K562 (cell line): ENCODE results near the gene BRD7.
A peak's percentile ranks its signal among the peaks of the same experiment; 100 is the strongest.

ENCODE experiments used
- ATF3 ChIP-seq, 2 experiments: fragments of 450-650 bp in 1 of 2; sonication (generic) in 1 of 2; formaldehyde crosslinking in 1 of 2; IDR thresholded peaks in 1 of 2; conservative IDR thresholded peaks in 1 of 2; 2 replicates each; pipeline versions ENCODE4 v1.6.1 to v1.8.1; 2016 to 2023; ENCODE audit warnings: mild to moderate bottlenecking in 2 of 2, moderate library complexity in 2 of 2, inconsistent platforms in 1 of 2, missing genetic modification reagents in 1 of 2
- CEBPZ ChIP-seq: fragments of 150-350 bp; IDR thresholded peaks from 2 replicates; pipeline ENCODE4 v1.6.1; 2014; ENCODE audit warnings: low read depth, mild to moderate bottlenecking, low read length, borderline replicate concordance
- CHD2 ChIP-seq: IDR thresholded peaks from 2 replicates; pipeline ENCODE4 v1.6.1; 2011; ENCODE audit warnings: low read depth, low read length
- CTCF ChIP-seq, 3 experiments: IDR thresholded peaks in 2 of 3; conservative IDR thresholded peaks in 1 of 3; 2 replicates each; pipeline ENCODE4 v1.5.1; 2011 to 2012; ENCODE audit warnings: low read length in 3 of 3, mild to moderate bottlenecking in 3 of 3, control low read depth in 2 of 3, improper control_type of control experiment in 1 of 3, inconsistent platforms in 1 of 3, low read depth in 1 of 3, mixed read lengths in 1 of 3, moderate library complexity in 1 of 3; ENCODE audit not compliant: insufficient read depth in 2 of 3
- EZH2 ChIP-seq: IDR thresholded peaks from 2 replicates; pipeline ENCODE4 v1.6.1; 2012; ENCODE audit warnings: low read depth, mild to moderate bottlenecking, inconsistent platforms, low read length, borderline replicate concordance
- FIP1L1 ChIP-seq: fragments of 200-400 bp; formaldehyde crosslinking; IDR thresholded peaks from 2 replicates; pipeline ENCODE4 v1.6.1; 2018; ENCODE audit warnings: mild to moderate bottlenecking, low read depth, low read length; ENCODE audit not compliant: poor library complexity, severe bottlenecking
- GATA2 ChIP-seq: sonication (generic); formaldehyde crosslinking; IDR thresholded peaks from 2 replicates; pipeline ENCODE4 v1.4.0; 2020; ENCODE audit warnings: mild to moderate bottlenecking, missing genetic modification reagents
- HDAC2 ChIP-seq: fragments of 450-650 bp; IDR thresholded peaks from 2 replicates; pipeline ENCODE4 v1.6.1; 2016; ENCODE audit warnings: mild to moderate bottlenecking
- POLR2A ChIP-seq: fragments of 450-650 bp; conservative IDR thresholded peaks from 2 replicates; pipeline ENCODE4 v1.6.1; 2016
- POLR2AphosphoS2 ChIP-seq: IDR thresholded peaks from 2 replicates; pipeline ENCODE4 v1.6.1; 2012; ENCODE audit warnings: low read length, improper control_type of control experiment
- POLR2AphosphoS5 ChIP-seq: IDR thresholded peaks from 2 replicates; pipeline ENCODE4 v1.6.1; 2011; ENCODE audit warnings: mild to moderate bottlenecking, low read depth, low read length, moderate library complexity; ENCODE audit not compliant: control insufficient read depth, insufficient read depth
- RFX5 ChIP-seq: IDR thresholded peaks from 2 replicates; pipeline ENCODE4 v1.6.1; 2011; ENCODE audit warnings: low read depth, mild to moderate bottlenecking, improper control_type of control experiment, low read length
- YY1 ChIP-seq, 3 experiments: IDR thresholded peaks; 2 replicates each; pipeline ENCODE4 v1.6.1; 2011; ENCODE audit warnings: low read length in 2 of 3, mild to moderate bottlenecking in 2 of 3, moderate library complexity in 2 of 3, borderline replicate concordance in 1 of 3, control low read depth in 1 of 3, low read depth in 1 of 3; ENCODE audit not compliant: insufficient read depth in 3 of 3, insufficient replicate concordance in 2 of 3, control insufficient read depth in 1 of 3, insufficient read length in 1 of 3; ENCODE audit errors: extremely low read depth in 1 of 3
- ZNF511 ChIP-seq: sonication (generic); formaldehyde crosslinking; IDR thresholded peaks from 2 replicates; pipeline ENCODE4 v1.8.0; 2022; ENCODE audit warnings: mild to moderate bottlenecking, missing genetic modification reagents

- TF ChIP-seq HDAC2 (peak; percentile 47; the same call in 1 of the 2 replicates), ATF3 (IDR thresholded peaks at IDR 0.05) (no peak), ATF3 (CRISPR knock-in tag; conservative IDR thresholded peaks at IDR 0.05) (no peak), POLR2AphosphoS5 (no peak), EZH2 (no peak), GATA2 (CRISPR knock-in tag) (peak; percentile 26; the same call in 1 of the 2 replicates), FIP1L1 (no peak), YY1 (IDR thresholded peaks at IDR 0.05; ENCODE audit: borderline replicate concordance in 1 of 3, control insufficient read depth in 1 of 3, extremely low read depth in 1 of 3, insufficient read depth in 3 of 3, insufficient read length in 1 of 3, insufficient replicate concordance in 2 of 3, low read depth in 1 of 3, low read length in 2 of 3) (no peak), CHD2 (no peak), ZNF511 (CRISPR knock-in tag) (no peak), CEBPZ (no peak), RFX5 (no peak), POLR2A (no peak), CTCF (IDR thresholded peaks at IDR 0.05 in 2 of 3, conservative IDR thresholded peaks at IDR 0.05 in 1 of 3; ENCODE audit: insufficient read depth in 2 of 3, low read depth in 1 of 3, low read length in 3 of 3) (no peak), POLR2AphosphoS2 (no peak)
These were observed 30.2 kb downstream of the BRD7 start for GRCh38 chr16:50338371-50339231.
